HEK293 (cell line): ENCODE data around the gene RNF148.

ENCODE experiments used
- CTCF ChIA-PET: fragments of 350-600 bp; formaldehyde crosslinking; extraction: SDS; loops from one replicate; lab custom pipeline; 2021; ENCODE audit warnings: antibody characterized with exemption; lab: Yijun Ruan, JAX
- POLR2A ChIA-PET: fragments of 300-600 bp; formaldehyde crosslinking; extraction: SDS; loops from one replicate; lab custom pipeline; 2020; ENCODE audit warnings: antibody characterized with exemption, inconsistent platforms; lab: Yijun Ruan, JAX
- H3K27ac ChIP-seq: fragments of 200-500 bp; sonication (Bioruptor generic); 2 replicates; pipeline ENCODE4 v1.5.1; 2014; ENCODE audit warnings: low read depth, low read length, control low read depth, inconsistent platforms; ENCODE audit errors: extremely low read depth
- H3K36me3 ChIP-seq, 2 experiments: fragments of 200-500 bp in 1 of 2; sonication (Bioruptor generic) in 1 of 2; 1 replicate in 1 of 2; 2 replicates in 1 of 2; pipeline ENCODE4 v1.5.1; 2014 to 2017; ENCODE audit warnings: inconsistent platforms in 2 of 2, low read length in 2 of 2; ENCODE audit not compliant: control insufficient read depth in 2 of 2, insufficient read depth in 1 of 2
- H3K4me1 ChIP-seq: fragments of 200-500 bp; sonication (Bioruptor generic); 2 replicates; pipeline ENCODE4 v1.5.1; 2014; ENCODE audit warnings: mild to moderate bottlenecking, low read length, inconsistent platforms; ENCODE audit not compliant: control insufficient read depth, insufficient read depth
- H3K4me3 ChIP-seq: 2 replicates; pipeline ENCODE4 v1.5.1; 2011; ENCODE audit warnings: low read depth, mild to moderate bottlenecking, control low read depth, low read length, moderate library complexity
- H3K9me3 ChIP-seq: fragments of 200-500 bp; sonication (Bioruptor generic); 2 replicates; pipeline ENCODE4 v1.5.1; 2014; ENCODE audit warnings: low read depth, low read length, inconsistent platforms; ENCODE audit not compliant: control insufficient read depth, insufficient read depth
- GLI2 ChIP-seq: fragments of 450-650 bp; formaldehyde crosslinking; IDR thresholded peaks from 2 replicates; pipeline ENCODE4; 2017; ENCODE audit warnings: missing biosample characterization, missing genetic modification characterization, low read depth, borderline replicate concordance
- HOXA7 ChIP-seq: sonication (generic); formaldehyde crosslinking; IDR thresholded peaks from 2 replicates; pipeline ENCODE4 v1.8.1; 2022; ENCODE audit warnings: missing genetic modification reagents, borderline replicate concordance
- HOXC10 ChIP-seq: sonication (generic); formaldehyde crosslinking; IDR thresholded peaks from 2 replicates; pipeline ENCODE4 v1.8.1; 2023; ENCODE audit warnings: mild to moderate bottlenecking, missing genetic modification reagents
- INSM2 ChIP-seq: fragments of 450-650 bp; formaldehyde crosslinking; IDR thresholded peaks from 2 replicates; pipeline ENCODE4 v1.5.1; 2016; ENCODE audit warnings: missing biosample characterization, missing genetic modification characterization
- KLF16 ChIP-seq: fragments of 450-650 bp; formaldehyde crosslinking; IDR thresholded peaks from 2 replicates; pipeline ENCODE4 v1.5.1; 2017; ENCODE audit warnings: missing biosample characterization, missing genetic modification characterization
- MYNN ChIP-seq: fragments of 450-650 bp; formaldehyde crosslinking; IDR thresholded peaks from 2 replicates; pipeline ENCODE4 v1.5.1; 2016; ENCODE audit warnings: missing biosample characterization, missing genetic modification characterization, borderline replicate concordance
- SP3 ChIP-seq: fragments of 450-650 bp; formaldehyde crosslinking; IDR thresholded peaks from 2 replicates; pipeline ENCODE4 v1.5.1; 2016; ENCODE audit warnings: missing biosample characterization, missing genetic modification characterization
- SP7 ChIP-seq: fragments of 450-650 bp; formaldehyde crosslinking; IDR thresholded peaks from 2 replicates; pipeline ENCODE4 v1.5.1; 2016; ENCODE audit warnings: missing biosample characterization, missing genetic modification characterization
- ZBTB1 ChIP-seq: fragments of 450-650 bp; formaldehyde crosslinking; IDR thresholded peaks from 2 replicates; pipeline ENCODE4 v1.5.1; 2016; ENCODE audit warnings: missing biosample characterization, missing genetic modification characterization
- ZBTB48 ChIP-seq: fragments of 450-650 bp; formaldehyde crosslinking; IDR thresholded peaks from 2 replicates; pipeline ENCODE4 v1.5.1; 2016; ENCODE audit warnings: missing biosample characterization, missing genetic modification characterization
- ZNF10 ChIP-seq: fragments of 450-650 bp; formaldehyde crosslinking; IDR thresholded peaks from 2 replicates; pipeline ENCODE4 v1.5.1; 2017; ENCODE audit warnings: missing biosample characterization, missing genetic modification characterization
- ZNF174 ChIP-seq: fragments of 450-650 bp; formaldehyde crosslinking; IDR thresholded peaks from 2 replicates; pipeline ENCODE4 v1.5.0; 2017; ENCODE audit warnings: missing biosample characterization, mild to moderate bottlenecking, missing genetic modification characterization
- ZNF223 ChIP-seq: fragments of 450-650 bp; formaldehyde crosslinking; IDR thresholded peaks from 2 replicates; pipeline ENCODE4 v1.5.1; 2016; ENCODE audit warnings: missing biosample characterization, missing genetic modification characterization
- ZNF280D ChIP-seq: fragments of 450-650 bp; formaldehyde crosslinking; IDR thresholded peaks from 2 replicates; pipeline ENCODE4 v1.5.1; 2016; ENCODE audit warnings: missing biosample characterization, missing genetic modification characterization
- ZNF311 ChIP-seq: fragments of 450-650 bp; formaldehyde crosslinking; IDR thresholded peaks from 2 replicates; pipeline ENCODE4 v1.5.1; 2017; ENCODE audit warnings: missing biosample characterization, missing genetic modification characterization, borderline replicate concordance
- ZNF391 ChIP-seq: fragments of 450-650 bp; formaldehyde crosslinking; IDR thresholded peaks from 2 replicates; pipeline ENCODE4 v1.5.1; 2016; ENCODE audit warnings: low read depth, missing biosample characterization, missing genetic modification characterization, borderline replicate concordance
- ZNF561 ChIP-seq: fragments of 450-650 bp; IDR thresholded peaks from 2 replicates; pipeline ENCODE4 v1.5.1; 2018; ENCODE audit warnings: missing biosample characterization, missing genetic modification characterization, borderline replicate concordance
- ZNF580 ChIP-seq: fragments of 450-650 bp; formaldehyde crosslinking; IDR thresholded peaks from 2 replicates; pipeline ENCODE4 v1.5.1; 2016; ENCODE audit warnings: missing biosample characterization, missing genetic modification characterization
- ZNF596 ChIP-seq: fragments of 450-650 bp; IDR thresholded peaks from 2 replicates; pipeline ENCODE4 v1.5.0; 2018; ENCODE audit warnings: missing biosample characterization, mild to moderate bottlenecking, missing genetic modification characterization, moderate library complexity
- ZNF623 ChIP-seq: fragments of 450-650 bp; formaldehyde crosslinking; IDR thresholded peaks from 2 replicates; pipeline ENCODE4 v1.5.1; 2016; ENCODE audit warnings: missing biosample characterization, missing genetic modification characterization
- ZNF624 ChIP-seq: fragments of 450-650 bp; formaldehyde crosslinking; IDR thresholded peaks from 2 replicates; pipeline ENCODE4 v1.5.1; 2017; ENCODE audit warnings: missing biosample characterization, missing genetic modification characterization
- ZNF792 ChIP-seq: fragments of 450-650 bp; formaldehyde crosslinking; IDR thresholded peaks from 2 replicates; pipeline ENCODE4 v1.5.1; 2016; ENCODE audit warnings: missing biosample characterization, missing genetic modification characterization
- ZXDB ChIP-seq: fragments of 450-650 bp; formaldehyde crosslinking; IDR thresholded peaks from 2 replicates; pipeline ENCODE4 v1.5.1; 2016; ENCODE audit warnings: missing biosample characterization, missing genetic modification characterization

RNF148 gene

GRCh38 chr7:122709930-122710646 lies 7.4 kb upstream of the RNF148 start:
- H3K27ac ChIP-seq, result no peak overlapping the region
- no peaks in the 10 kb centered on the region for H3K4me1 ChIP-seq
- H3K9me3 ChIP-seq, result no peaks in the 10 kb centered on the region
- POLR2A ChIA-PET, result no interaction called here
- no peak overlapping the region for H3K4me3 ChIP-seq
- no peaks in the 10 kb centered on the region for H3K36me3 ChIP-seq
- CTCF ChIA-PET, result no interaction called here
- TF ChIP-seq ZNF580 (tag by site-specific recombination) (no peak), ZNF10 (tag by site-specific recombination) (no peak), SP3 (tag by site-specific recombination) (no peak), ZBTB48 (tag by site-specific recombination) (no peak), ZNF174 (tag by site-specific recombination) (no peak), KLF16 (tag by site-specific recombination) (no peak)

GRCh38 chr7:122706836-122707235 lies 4.1 kb upstream of the RNF148 start:
- H3K27ac ChIP-seq, result no peak overlapping the region
- no peaks in the 10 kb centered on the region for H3K36me3 ChIP-seq
- H3K9me3 ChIP-seq, result no peaks in the 10 kb centered on the region
- CTCF ChIA-PET, result interaction anchor here (0.6 kb wide), 1 partner anchor 426 kb away, joined by 4 read pairs; no protein-coding TSS in a partner anchor
- TF ChIP-seq ZNF624 (tag by site-specific recombination) (no peak), SP7 (tag by site-specific recombination) (no peak), ZNF223 (tag by site-specific recombination) (no peak), MYNN (tag by site-specific recombination) (no peak), KLF16 (tag by site-specific recombination) (no peak), ZNF561 (tag by site-specific recombination) (no peak), ZNF596 (no peak), ZNF311 (tag by site-specific recombination) (no peak), HOXA7 (CRISPR knock-in tag) (no peak), ZBTB48 (tag by site-specific recombination) (no peak), ZNF623 (no peak)
- no peaks in the 10 kb centered on the region for H3K4me1 ChIP-seq
- POLR2A ChIA-PET, result no interaction called here
- no peak overlapping the region for H3K4me3 ChIP-seq

GRCh38 chr7:122699017-122699416 lies 3.7 kb downstream of the RNF148 start, which contains the start of gene RNF133:
TSS of gene RNF133 (minus strand) at chr7:122699117. CDS start at chr7:122698918, 199 bp downstream.
- ChIA-PET POLR2A (no interaction called here), CTCF (interaction anchor here (1.9 kb wide), 1 partner anchor 10 kb away, joined by 4 read pairs; no protein-coding TSS in a partner anchor)
- Histone ChIP-seq H3K27ac (no peak within 1 kb of the TSS), H3K4me1 (no peaks in the 10 kb centered on the region), H3K36me3 (no peaks in the 10 kb centered on the region), H3K9me3 (no peaks in the 10 kb centered on the region), H3K4me3 (no peak within 1 kb of the TSS)
- no peak for TF ChIP-seq ZNF391 (tag by site-specific recombination)

GRCh38 chr7:122695816-122696215 lies 6.9 kb downstream of the RNF148 start:
- POLR2A ChIA-PET, result no interaction called here
- CTCF ChIA-PET, result interaction anchor here (0.5 kb wide), 1 partner anchor 476 kb away, joined by 3 read pairs; no protein-coding TSS in a partner anchor
- TF ChIP-seq ZXDB, result no peak
- TF ChIP-seq INSM2 (tag by site-specific recombination), result no peak
- TF ChIP-seq ZNF792 (tag by site-specific recombination), result no peak
- no peak for TF ChIP-seq GLI2 (tag by site-specific recombination)
- no peak for TF ChIP-seq HOXC10 (CRISPR knock-in tag)
- TF ChIP-seq ZNF280D (tag by site-specific recombination), result no peak
- no peak for TF ChIP-seq ZBTB1

More at GRCh38 chr7:122695816-122696215, 6.9 kb downstream of the RNF148 start:
- no peaks in the 10 kb centered on the region for H3K4me1 ChIP-seq
- H3K27ac ChIP-seq, result no peak overlapping the region
- no peak overlapping the region for H3K4me3 ChIP-seq
- no peaks in the 10 kb centered on the region for H3K36me3 ChIP-seq
- H3K9me3 ChIP-seq, result no peaks in the 10 kb centered on the region
